ENCODE data around the gene MCHR2.
"Not testable (repeated sequence)": the region's sequence is repeated elsewhere in the genome, so short reads cannot be mapped to it uniquely, and the experiment has no call there.

MCHR2 gene

GRCh38 chr6:99993533-99994251, at the start of gene MCHR2:
TSS of gene MCHR2 (minus strand) at chr6:99994223. CDS start at chr6:99956147, 38,076 bp downstream.
- DNase-seq, result no peak

- not testable (repeated sequence) for DNase-seq
Measured at GRCh38 chr6:100038546-100038945, 44.5 kb upstream of the MCHR2 start.

GRCh38 chr6:100035873-100036653, 42.0 kb upstream of the MCHR2 start:
- DNase-seq, result no peak

GRCh38 chr6:100023798-100024197, 29.8 kb upstream of the MCHR2 start:
- DNase-seq, result no peak

GRCh38 chr6:100022847-100023246, 28.8 kb upstream of the MCHR2 start:
- no peak for DNase-seq

- DNase-seq, result no peak
Measured at GRCh38 chr6:100008857-100009256, 14.8 kb upstream of the MCHR2 start.

- DNase-seq, result peak; percentile 17
Measured at GRCh38 chr6:100001915-100002388, 7.9 kb upstream of the MCHR2 start.

- DNase-seq, result no peak
Measured at GRCh38 chr6:99997141-99997540, 3.1 kb upstream of the MCHR2 start.

- DNase-seq, result no peak
Measured at GRCh38 chr6:99995916-99996315, 1.9 kb upstream of the MCHR2 start.

- no peak for DNase-seq
Measured at GRCh38 chr6:99993146-99993532, 884 bp downstream of the MCHR2 start.

GRCh38 chr6:99991955-99992354, 2.1 kb downstream of the MCHR2 start:
- no peak for DNase-seq

- no peak for DNase-seq
Measured at GRCh38 chr6:99980741-99981140, 13.3 kb downstream of the MCHR2 start.

- no peak for DNase-seq
Measured at GRCh38 chr6:99979953-99980352, 14.1 kb downstream of the MCHR2 start.

GRCh38 chr6:99967052-99967451, 27.0 kb downstream of the MCHR2 start:
- DNase-seq, result no peak

GRCh38 chr6:99960027-99960426, 34.0 kb downstream of the MCHR2 start:
- no peak for DNase-seq

GRCh38 chr6:99951016-99951805, 42.8 kb downstream of the MCHR2 start:
- DNase-seq, result no peak

GRCh38 chr6:99946005-99946404, 48.0 kb downstream of the MCHR2 start:
- DNase-seq, result no peak

GRCh38 chr6:99943846-99944245, 50.2 kb downstream of the MCHR2 start:
- no peak for DNase-seq

GRCh38 chr6:99940582-99940981, 53.4 kb downstream of the MCHR2 start:
- no peak for DNase-seq

- DNase-seq, result no peak
Measured at GRCh38 chr6:99933129-99933528, 60.9 kb downstream of the MCHR2 start.

- no peak for DNase-seq
Measured at GRCh38 chr6:99912657-99913056, 81.4 kb downstream of the MCHR2 start.

GRCh38 chr6:99905209-99906106, 88.6 kb downstream of the MCHR2 start:
- DNase-seq, result peak; percentile 44

All from NCI-H1092 (cell line).